Tibial nerve (tissue), 4 donors: ENCODE results near the gene SLC44A2. TPM values are rescaled to one million over a fixed set of nuclear protein-coding genes. Genes with fewer than 3 reads are reported as not detected.
"Not testable (repeated sequence)": the region's sequence is repeated elsewhere in the genome, so short reads cannot be mapped to it uniquely, and the experiment has no call there.

ENCODE experiments used
- DNase-seq, 2 donors: peaks; one replicate each; pipeline ENCODE4 v3.0.0-alpha.2; 2019; ENCODE audit warnings: low spot score in 2 of 2
- H3K27ac ChIP-seq, 4 donors: fragments of 200-600 bp; sonication (generic) in 3 of 4; one replicate each; pipeline ENCODE4 v1.5.1; 2017 to 2019; ENCODE audit warnings: mild to moderate bottlenecking in 1 of 4
- H3K27me3 ChIP-seq, 2 donors: fragments of 200-600 bp; sonication (generic) in 1 of 2; one replicate each; pipeline versions ENCODE4 v1.5.1 to v1.6.0; 2017 to 2019
- H3K36me3 ChIP-seq, 3 donors: fragments of 200-600 bp; sonication (generic); one replicate each; pipeline ENCODE4 v1.5.1; 2018 to 2019
- H3K4me1 ChIP-seq, 4 donors: fragments of 200-600 bp; sonication (generic) in 3 of 4; one replicate each; pipeline ENCODE4 v1.5.1; 2017 to 2019
- H3K4me3 ChIP-seq, 4 donors: fragments of 200-600 bp; sonication (generic) in 3 of 4; one replicate each; pipeline ENCODE4 v1.5.1; 2017 to 2019; ENCODE audit warnings: mild to moderate bottlenecking in 1 of 4, moderate library complexity in 1 of 4
- H3K9me3 ChIP-seq, 4 donors: fragments of 200-600 bp; sonication (generic) in 3 of 4; one replicate each; pipeline ENCODE4 v1.5.1; 2017 to 2019
- EP300 ChIP-seq, 2 donors: sonication (generic); formaldehyde crosslinking; IDR thresholded peaks; one replicate each; pipeline ENCODE4 v1.6.1; 2017; ENCODE audit warnings: antibody characterized with exemption in 2 of 2, mild to moderate bottlenecking in 1 of 2
- POLR2A ChIP-seq, 2 donors: fragments of 450-650 bp; IDR thresholded peaks; one replicate each; pipeline ENCODE4 v1.6.1; 2017; ENCODE audit warnings: antibody characterized with exemption in 2 of 2, mild to moderate bottlenecking in 2 of 2, moderate library complexity in 2 of 2
- WGBS, 2 donors: methylation state at CpG; one replicate each; pipeline ENCODE4 v1.1.5; 2018; 5-methylcytosine and 5-hydroxymethylcytosine counted together
- total RNA-seq, 4 donors: library from RNA; depleted of rRNA; stranded (reverse); fragments of >200 nt; gene quantifications; one replicate each; pipeline ENCODE4 v1.1.0, GENCODE V29; 2016
- TF ChIP-seq, protein P1 (sequence below), 5 experiments: fragments of 200-600 bp in 3 of 5; fragments of 450-650 bp in 2 of 5; sonication (generic) in 3 of 5; IDR thresholded peaks; one replicate each; pipeline ENCODE4 v1.5.1; 2016 to 2019; ENCODE audit warnings: antibody characterized with exemption in 5 of 5, mild to moderate bottlenecking in 3 of 5, moderate library complexity in 2 of 5

SLC44A2 gene
- total RNA-seq, 4 donors from 2014 or later: 104 to 193 (median 132) TPM

DNA sequence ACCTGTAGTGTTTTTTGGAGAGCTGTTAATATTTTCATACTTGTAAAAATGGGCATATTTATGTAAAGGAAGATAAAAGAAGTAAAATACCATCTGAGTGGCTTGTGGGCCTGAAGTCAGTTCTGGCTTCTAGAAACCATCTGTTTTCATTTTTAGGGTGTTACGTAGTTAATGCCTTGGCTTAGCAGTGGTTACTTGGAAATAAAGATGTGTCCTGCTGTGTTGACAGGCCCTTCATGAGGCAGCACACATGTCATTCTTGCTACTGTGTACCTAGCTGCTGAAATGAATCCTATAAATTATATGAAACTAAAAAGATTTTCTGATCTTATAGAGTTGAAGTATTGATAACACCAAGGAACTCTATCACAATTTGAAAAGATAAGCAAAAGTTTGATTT is 44.8 kb downstream of the SLC44A2 start:
- no peak for TF ChIP-seq EP300 (IDR thresholded peaks at IDR 0.05)
- no peak for TF ChIP-seq POLR2A (IDR thresholded peaks at IDR 0.05)
- H3K27ac ChIP-seq: no peak overlapping the region
- 61 to 69% methylated on average over 1 of the region's 1 CpG for WGBS, 2 donors
- H3K36me3 ChIP-seq: peaks cover 0 to 39% (median 11%) of the 10 kb centered on the region in 3 donors
- no peaks in the 10 kb centered on the region for H3K27me3 ChIP-seq
- no peaks in the 10 kb centered on the region for H3K9me3 ChIP-seq
- peaks cover 0 to 53% (median 6%) of the 10 kb centered on the region in 4 donors for H3K4me1 ChIP-seq
- no peak for DNase-seq
- no peak overlapping the region for H3K4me3 ChIP-seq

GRCh38 chr19:10670876-10671804 is 45.8 kb downstream of the SLC44A2 start:
- Histone ChIP-seq H3K27ac (no peak overlapping the region), H3K27me3 (no peaks in the 10 kb centered on the region), H3K4me3 (no peak overlapping the region), H3K9me3 (no peaks in the 10 kb centered on the region), H3K4me1 (peaks cover 0 to 47% (median 5%) of the 10 kb centered on the region in 4 donors), H3K36me3 (peaks cover 0 to 49% (median 15%) of the 10 kb centered on the region in 3 donors)
- DNase-seq: no peak
- TF ChIP-seq POLR2A (IDR thresholded peaks at IDR 0.05): no peak
- TF ChIP-seq, protein P1, sequence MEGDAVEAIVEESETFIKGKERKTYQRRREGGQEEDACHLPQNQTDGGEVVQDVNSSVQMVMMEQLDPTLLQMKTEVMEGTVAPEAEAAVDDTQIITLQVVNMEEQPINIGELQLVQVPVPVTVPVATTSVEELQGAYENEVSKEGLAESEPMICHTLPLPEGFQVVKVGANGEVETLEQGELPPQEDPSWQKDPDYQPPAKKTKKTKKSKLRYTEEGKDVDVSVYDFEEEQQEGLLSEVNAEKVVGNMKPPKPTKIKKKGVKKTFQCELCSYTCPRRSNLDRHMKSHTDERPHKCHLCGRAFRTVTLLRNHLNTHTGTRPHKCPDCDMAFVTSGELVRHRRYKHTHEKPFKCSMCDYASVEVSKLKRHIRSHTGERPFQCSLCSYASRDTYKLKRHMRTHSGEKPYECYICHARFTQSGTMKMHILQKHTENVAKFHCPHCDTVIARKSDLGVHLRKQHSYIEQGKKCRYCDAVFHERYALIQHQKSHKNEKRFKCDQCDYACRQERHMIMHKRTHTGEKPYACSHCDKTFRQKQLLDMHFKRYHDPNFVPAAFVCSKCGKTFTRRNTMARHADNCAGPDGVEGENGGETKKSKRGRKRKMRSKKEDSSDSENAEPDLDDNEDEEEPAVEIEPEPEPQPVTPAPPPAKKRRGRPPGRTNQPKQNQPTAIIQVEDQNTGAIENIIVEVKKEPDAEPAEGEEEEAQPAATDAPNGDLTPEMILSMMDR (IDR thresholded peaks at IDR 0.05): no peak
- TF ChIP-seq EP300 (IDR thresholded peaks at IDR 0.05): no peak
- WGBS, 2 donors: 75 to 80% methylated on average over 18 to 23 of the region's 24 CpGs

DNA sequence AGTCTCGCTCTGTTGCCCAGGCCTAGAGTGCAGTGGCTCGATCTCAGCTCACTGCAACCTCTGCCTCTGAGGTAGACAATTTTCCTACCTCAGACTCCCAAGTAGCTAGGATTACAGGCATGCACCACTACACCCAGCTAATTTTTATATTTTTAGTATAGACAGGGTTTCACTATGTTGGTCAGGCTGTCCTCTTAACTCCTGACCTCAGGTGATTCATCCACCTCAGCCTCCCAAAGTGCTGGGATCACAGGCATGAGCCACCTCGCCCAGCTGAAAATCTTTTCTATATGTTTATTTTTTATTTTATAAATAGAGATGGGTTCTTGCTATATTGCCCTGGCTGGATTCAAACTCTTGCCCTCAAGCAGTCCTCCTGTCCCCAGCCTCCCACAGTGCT is 46.6 kb downstream of the SLC44A2 start:
- H3K27ac ChIP-seq, H3K27me3 ChIP-seq, H3K9me3 ChIP-seq, H3K4me3 ChIP-seq, DNase-seq: not testable (repeated sequence)
- 93 to 94% methylated on average over 3 of the region's 3 CpGs for WGBS, 2 donors
- Histone ChIP-seq H3K36me3 (peaks cover 0 to 51% (median 15%) of the 10 kb centered on the region in 3 donors), H3K4me1 (peaks cover 0 to 39% (median 5%) of the 10 kb centered on the region in 4 donors)

GRCh38 chr19:10675214-10675613 is 49.9 kb downstream of the SLC44A2 start:
- H3K4me1 ChIP-seq: peaks cover 0 to 18% (median 3%) of the 10 kb centered on the region in 4 donors
- not testable (repeated sequence) for H3K4me3 ChIP-seq, DNase-seq, H3K9me3 ChIP-seq, H3K27ac ChIP-seq, H3K27me3 ChIP-seq
- peaks cover 6 to 79% (median 43%) of the 10 kb centered on the region in 3 donors for H3K36me3 ChIP-seq
- 82 to 86% methylated on average over 8 of the region's 8 CpGs for WGBS, 2 donors

GRCh38 chr19:10677751-10678150 is 52.4 kb downstream of the SLC44A2 start:
- no peak for DNase-seq
- 92 to 95% methylated on average over 13 of the region's 13 CpGs for WGBS, 2 donors
- H3K4me1 ChIP-seq: no peaks in the 10 kb centered on the region
- H3K36me3 ChIP-seq: peaks cover 9 to 89% (median 57%) of the 10 kb centered on the region in 3 donors
- H3K9me3 ChIP-seq: no peaks in the 10 kb centered on the region
- no peaks in the 10 kb centered on the region for H3K27me3 ChIP-seq
- H3K4me3 ChIP-seq: no peak overlapping the region
- TF ChIP-seq POLR2A (IDR thresholded peaks at IDR 0.05) (no peak), EP300 (IDR thresholded peaks at IDR 0.05) (no peak)
- TF ChIP-seq, protein P1 (IDR thresholded peaks at IDR 0.05): no peak
- H3K27ac ChIP-seq: no peak overlapping the region

DNA sequence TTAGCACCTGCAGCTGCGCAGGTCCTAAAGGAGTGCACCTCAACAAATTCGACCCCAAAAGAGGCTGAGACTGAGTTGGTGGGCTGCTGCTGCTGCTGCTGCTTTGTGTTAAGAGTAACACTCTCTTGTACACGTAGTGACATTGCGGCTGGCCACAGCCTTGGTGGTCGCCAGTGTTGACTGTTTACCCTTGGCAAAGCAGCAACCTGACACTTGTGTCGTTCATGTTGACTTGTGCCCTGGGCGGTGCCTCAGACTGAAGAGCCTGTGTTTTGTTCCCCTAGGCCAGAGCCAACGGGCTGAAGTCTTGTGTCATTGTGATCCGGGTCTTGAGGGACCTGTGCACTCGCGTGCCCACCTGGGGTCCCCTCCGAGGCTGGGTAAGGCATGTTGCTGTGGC is 53.5 kb downstream of the SLC44A2 start:
- Histone ChIP-seq H3K27ac (no peak overlapping the region), H3K4me1 (no peaks in the 10 kb centered on the region), H3K27me3 (no peaks in the 10 kb centered on the region), H3K9me3 (no peaks in the 10 kb centered on the region), H3K36me3 (peaks cover 9 to 90% (median 62%) of the 10 kb centered on the region in 3 donors), H3K4me3 (no peak overlapping the region)
- 94% methylated on average over 12 of the region's 12 CpGs for WGBS, 2 donors
- no peak for TF ChIP-seq POLR2A (IDR thresholded peaks at IDR 0.05)
- DNase-seq: no peak

- no peaks in the 10 kb centered on the region for H3K9me3 ChIP-seq
- TF ChIP-seq, protein P1 (IDR thresholded peaks at IDR 0.05): no peak
- TF ChIP-seq EP300 (IDR thresholded peaks at IDR 0.05) (no peak), POLR2A (IDR thresholded peaks at IDR 0.05) (no peak)
- peaks cover 9 to 94% (median 66%) of the 10 kb centered on the region in 3 donors for H3K36me3 ChIP-seq
- no peak overlapping the region for H3K27ac ChIP-seq
- H3K4me3 ChIP-seq: no peak overlapping the region
- H3K4me1 ChIP-seq: no peaks in the 10 kb centered on the region
- DNase-seq: no peak
- 83 to 94% methylated on average over 6 to 18 of the region's 18 CpGs for WGBS, 2 donors
- no peaks in the 10 kb centered on the region for H3K27me3 ChIP-seq
Measured at GRCh38 chr19:10679743-10680142, 54.4 kb downstream of the SLC44A2 start.
